ENCODE results near the gene PMIS2. TPM values are rescaled to one million over a fixed set of nuclear protein-coding genes. Genes with fewer than 3 reads are reported as not detected.

Gene PMIS2
- total and polyA plus RNA-seq, 7 donors: not detected

- H3K9me3 ChIP-seq: no peaks in the 10 kb centered on the region
- peak overlapping the region in 3 of 4 donors; percentile 68 to 97 (median 91) for H3K4me3 ChIP-seq
- intact Hi-C loops (cut with DNase I): loop anchor here (5.0 kb wide), 3 partner anchors 66 to 101 kb away; partner anchors contain the start of genes COX6B1, HAUS5 and RBM42
- DNase-seq: no peak
- WGBS, 2 donors: 77 to 84% methylated on average over 8 of the region's 8 CpGs
- H3K27me3 ChIP-seq: no peaks in the 10 kb centered on the region
- peaks cover 0 to 16% (median 0%) of the 10 kb centered on the region in 4 donors for H3K36me3 ChIP-seq
- H3K4me1 ChIP-seq: peaks cover 0 to 29% (median 26%) of the 10 kb centered on the region in 4 donors
- TF ChIP-seq EP300 (IDR thresholded peaks at IDR 0.05): no peak
- no peak for TF ChIP-seq CTCF (IDR thresholded peaks at IDR 0.05)
- no peak for TF ChIP-seq POLR2AphosphoS5 (IDR thresholded peaks at IDR 0.05)
- TF ChIP-seq POLR2A (IDR thresholded peaks at IDR 0.05): no peak
- H3K27ac ChIP-seq: no peak overlapping the region
Measured at GRCh38 chr19:35546532-35546931, 39.4 kb upstream of the PMIS2 start.

- peaks cover 0 to 25% (median 24%) of the 10 kb centered on the region in 4 donors for H3K4me1 ChIP-seq
- no peak for DNase-seq
- intact Hi-C loops (cut with DNase I): loop anchor here (5.0 kb wide), 3 partner anchors 63 to 98 kb away; partner anchors contain the start of genes COX6B1, HAUS5 and RBM42
- TF ChIP-seq POLR2A (IDR thresholded peaks at IDR 0.05): no peak
- peak; percentile 25 to 83 (median 66) for TF ChIP-seq CTCF (IDR thresholded peaks at IDR 0.05)
- no peak overlapping the region for H3K27ac ChIP-seq
- no peaks in the 10 kb centered on the region for H3K27me3 ChIP-seq
- H3K36me3 ChIP-seq: peaks cover 0 to 16% (median 0%) of the 10 kb centered on the region in 4 donors
- WGBS, 2 donors: 19 to 23% methylated on average over 6 of the region's 6 CpGs
- no peak overlapping the region for H3K4me3 ChIP-seq
- H3K9me3 ChIP-seq: no peaks in the 10 kb centered on the region
Measured at GRCh38 chr19:35549174-35549788, 36.7 kb upstream of the PMIS2 start.

- Histone ChIP-seq H3K27ac (no peak overlapping the region), H3K4me3 (no peak overlapping the region), H3K27me3 (no peaks in the 10 kb centered on the region), H3K36me3 (peaks cover 0 to 16% (median 0%) of the 10 kb centered on the region in 4 donors), H3K4me1 (peaks cover 0 to 18% (median 17%) of the 10 kb centered on the region in 4 donors), H3K9me3 (no peaks in the 10 kb centered on the region)
- TF ChIP-seq POLR2AphosphoS5 (IDR thresholded peaks at IDR 0.05): no peak
- no peak for DNase-seq
- intact Hi-C loops (cut with DNase I): loop anchor here (5.0 kb wide), 3 partner anchors 62 to 97 kb away; partner anchors contain the start of genes COX6B1, HAUS5 and RBM42
- 90 to 91% methylated on average over 15 of the region's 15 CpGs for WGBS, 2 donors
Measured at GRCh38 chr19:35549879-35550523, 36.0 kb upstream of the PMIS2 start.

GRCh38 chr19:35551091-35551810 lies 34.7 kb upstream of the PMIS2 start:
- peaks cover 0 to 12% (median 12%) of the 10 kb centered on the region in 4 donors for H3K4me1 ChIP-seq
- no peak overlapping the region for H3K27ac ChIP-seq
- H3K9me3 ChIP-seq: no peaks in the 10 kb centered on the region
- no peak for DNase-seq
- H3K36me3 ChIP-seq: peaks cover 0 to 16% (median 0%) of the 10 kb centered on the region in 4 donors
- WGBS, 2 donors: 90 to 92% methylated on average over 21 of the region's 21 CpGs
- H3K4me3 ChIP-seq: no peak overlapping the region
- no peak for TF ChIP-seq POLR2AphosphoS5 (IDR thresholded peaks at IDR 0.05)
- TF ChIP-seq CTCF (IDR thresholded peaks at IDR 0.05): no peak
- no peak for TF ChIP-seq POLR2A (IDR thresholded peaks at IDR 0.05)
- no peak for TF ChIP-seq EP300 (IDR thresholded peaks at IDR 0.05)
- intact Hi-C loops (cut with DNase I): no loop called here
- H3K27me3 ChIP-seq: no peaks in the 10 kb centered on the region
